Measurements from ENCODE around the gene MGAT5. TPM values are rescaled to one million over a fixed set of nuclear protein-coding genes. Genes with fewer than 3 reads are reported as not detected.
"Not testable (repeated sequence)": the region's sequence is repeated elsewhere in the genome, so short reads cannot be mapped to it uniquely, and the experiment has no call there.

MGAT5 gene
- total and polyA plus RNA-seq, 7 donors = 1.1 to 7.0 (median 2.1) TPM

DNA sequence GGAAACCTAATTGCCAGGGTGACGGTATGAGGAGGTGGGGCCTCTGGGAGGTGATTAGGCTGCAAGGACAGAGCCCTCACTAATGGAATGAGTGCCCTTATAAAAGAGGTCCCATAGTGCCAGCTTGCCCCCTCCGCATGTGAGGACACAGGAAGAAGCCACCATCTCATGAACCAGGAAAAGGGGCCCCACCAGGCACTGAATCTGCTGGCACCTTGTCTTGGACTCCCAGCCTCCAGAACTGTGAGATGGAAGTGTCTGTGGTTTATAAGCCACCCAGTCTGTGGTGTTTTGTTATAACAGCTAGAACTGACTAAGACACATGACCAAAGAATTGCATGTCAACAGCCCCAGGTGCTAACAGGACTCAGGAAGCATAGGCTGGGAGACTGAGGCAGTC, 214.3 kb downstream of the MGAT5 start:
- DNase-seq (no peak), ATAC-seq (no peak)
- intact Hi-C loops (cut with DNase I) = no loop called here
- Histone ChIP-seq H3K27ac (no peak overlapping the region), H3K4me1 (no peaks in the 10 kb centered on the region), H3K36me3 (ENCODE audit: insufficient read depth in 1 of 2, low read depth in 1 of 2) (no peaks in the 10 kb centered on the region), H3K4me3 (no peak overlapping the region), H3K9me3 (no peaks in the 10 kb centered on the region), H3K27me3 (ENCODE audit: insufficient read depth in 3 of 3, low read length in 2 of 3) (no peaks in the 10 kb centered on the region)
- 95 to 97% (median 96%) methylated on average over 2 of the region's 2 CpGs for WGBS, 3 donors
- no peak for TF ChIP-seq CTCF (IDR thresholded peaks at IDR 0.05)

DNA sequence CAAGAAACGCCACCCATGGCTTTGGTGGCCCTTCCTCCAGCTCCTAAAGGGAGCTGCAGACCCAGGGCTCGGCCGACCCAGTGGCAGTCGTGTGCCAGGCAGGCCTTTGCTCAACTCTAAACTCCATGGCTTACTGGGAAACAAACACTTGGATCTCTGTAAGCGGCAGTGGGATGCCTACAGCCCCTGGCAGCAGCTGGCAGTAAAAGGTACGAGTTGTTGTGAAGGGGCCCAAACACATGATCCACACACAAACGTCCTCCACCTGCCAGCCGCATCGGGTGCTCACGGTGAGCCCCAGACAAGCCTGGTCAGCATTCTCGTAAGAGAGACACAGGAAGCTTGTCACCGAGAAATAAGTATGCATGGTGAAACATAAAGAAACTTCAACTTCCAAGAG, 214.9 kb downstream of the MGAT5 start:
- no peaks in the 10 kb centered on the region for H3K27me3 ChIP-seq (ENCODE audit: insufficient read depth in 3 of 3, low read length in 2 of 3)
- no peak for ATAC-seq
- H3K4me3 ChIP-seq = no peak overlapping the region
- H3K4me1 ChIP-seq = no peaks in the 10 kb centered on the region
- no peaks in the 10 kb centered on the region for H3K36me3 ChIP-seq (ENCODE audit: insufficient read depth in 1 of 2, low read depth in 1 of 2)
- no peaks in the 10 kb centered on the region for H3K9me3 ChIP-seq
- DNase-seq = no peak
- no peak for TF ChIP-seq CTCF (IDR thresholded peaks at IDR 0.05)
- WGBS, 3 donors = 86 to 89% (median 87%) methylated on average over 12 of the region's 12 CpGs
- intact Hi-C loops (cut with DNase I) = no loop called here
- no peak overlapping the region for H3K27ac ChIP-seq

- no peak for ATAC-seq
Observed at GRCh38 chr2:134469516-134470115, 215.7 kb downstream of the MGAT5 start.

GRCh38 chr2:134470561-134471168, 216.8 kb downstream of the MGAT5 start:
- 95 to 97% (median 97%) methylated on average over 8 of the region's 8 CpGs for WGBS, 3 donors

More at GRCh38 chr2:134469516-134470115, 215.7 kb downstream of the MGAT5 start:
- Histone ChIP-seq H3K36me3 (ENCODE audit: insufficient read depth in 1 of 2, low read depth in 1 of 2) (no peaks in the 10 kb centered on the region), H3K4me1 (no peaks in the 10 kb centered on the region), H3K9me3 (no peaks in the 10 kb centered on the region), H3K4me3 (no peak overlapping the region), H3K27ac (no peak overlapping the region), H3K27me3 (ENCODE audit: insufficient read depth in 3 of 3, low read length in 2 of 3) (no peaks in the 10 kb centered on the region)
- DNase-seq = no peak
- intact Hi-C loops (cut with DNase I) = no loop called here
- WGBS, 3 donors = 95 to 97% (median 96%) methylated on average over 22 to 25 of the region's 25 CpGs
- TF ChIP-seq CTCF (IDR thresholded peaks at IDR 0.05) = no peak

DNA sequence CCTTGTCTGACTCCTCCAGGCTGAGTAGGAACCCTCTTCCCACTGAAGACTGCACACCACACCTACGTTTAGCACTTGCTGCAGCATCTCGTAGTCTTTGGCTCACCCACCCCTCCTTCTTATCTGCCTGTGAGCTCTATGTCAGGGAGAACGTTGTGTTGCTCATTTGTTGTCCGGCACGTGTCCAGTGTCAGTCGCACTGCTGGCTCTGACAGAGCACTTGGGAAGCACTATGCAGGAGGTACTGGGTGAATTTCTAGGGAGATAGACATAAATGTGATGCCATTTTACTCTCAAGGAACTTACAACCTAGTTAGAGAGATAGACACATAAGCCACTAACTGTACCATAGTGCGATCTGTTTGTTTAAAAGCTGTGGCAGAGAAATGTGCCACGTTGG, 223.1 kb downstream of the MGAT5 start:
- H3K27me3 ChIP-seq (ENCODE audit: insufficient read depth in 3 of 3, low read length in 2 of 3); H3K27ac ChIP-seq; H3K4me1 ChIP-seq; H3K4me3 ChIP-seq; intact Hi-C loops (cut with DNase I); H3K36me3 ChIP-seq (ENCODE audit: insufficient read depth in 1 of 2, low read depth in 1 of 2); DNase-seq; H3K9me3 ChIP-seq; ATAC-seq: not testable (repeated sequence)
- WGBS, 3 donors = 85 to 88% (median 87%) methylated on average over 8 of the region's 8 CpGs

More at GRCh38 chr2:134470561-134471168, 216.8 kb downstream of the MGAT5 start:
- Histone ChIP-seq H3K36me3 (ENCODE audit: insufficient read depth in 1 of 2, low read depth in 1 of 2) (no peaks in the 10 kb centered on the region), H3K4me1 (no peaks in the 10 kb centered on the region), H3K9me3 (no peaks in the 10 kb centered on the region), H3K27me3 (ENCODE audit: insufficient read depth in 3 of 3, low read length in 2 of 3) (no peaks in the 10 kb centered on the region), H3K4me3 (no peak overlapping the region), H3K27ac (no peak overlapping the region)
- DNase-seq (no peak), ATAC-seq (no peak)
- no peak for TF ChIP-seq CTCF (IDR thresholded peaks at IDR 0.05)
- intact Hi-C loops (cut with DNase I) = no loop called here

Data from psoas muscle (tissue), 8 donors.